Sigmoid colon (tissue), 4 donors: Measurements from ENCODE around the gene GCC2.

Source experiments
- CTCF ChIP-seq, 4 experiments: fragments of 450-650 bp in 3 of 4; fragments of 200-600 bp in 1 of 4; IDR thresholded peaks; one replicate each; pipeline ENCODE4 v1.5.1; 2016 to 2019; ENCODE audit warnings: antibody characterized with exemption in 4 of 4, mild to moderate bottlenecking in 3 of 4, moderate library complexity in 2 of 4
- EP300 ChIP-seq, 4 donors: sonication (generic); formaldehyde crosslinking; IDR thresholded peaks; one replicate each; pipeline ENCODE4 v1.6.1; 2017; ENCODE audit warnings: antibody characterized with exemption in 4 of 4
- POLR2A ChIP-seq, 2 donors: fragments of 450-650 bp; IDR thresholded peaks; one replicate each; pipeline ENCODE4 v1.6.1; 2016; ENCODE audit warnings: antibody characterized with exemption in 2 of 2, mild to moderate bottlenecking in 2 of 2, moderate library complexity in 2 of 2
- POLR2AphosphoS5 ChIP-seq, 4 donors: sonication (generic); formaldehyde crosslinking; IDR thresholded peaks; one replicate each; pipeline ENCODE4 v1.6.1; 2017; ENCODE audit warnings: antibody characterized with exemption in 4 of 4

DNA sequence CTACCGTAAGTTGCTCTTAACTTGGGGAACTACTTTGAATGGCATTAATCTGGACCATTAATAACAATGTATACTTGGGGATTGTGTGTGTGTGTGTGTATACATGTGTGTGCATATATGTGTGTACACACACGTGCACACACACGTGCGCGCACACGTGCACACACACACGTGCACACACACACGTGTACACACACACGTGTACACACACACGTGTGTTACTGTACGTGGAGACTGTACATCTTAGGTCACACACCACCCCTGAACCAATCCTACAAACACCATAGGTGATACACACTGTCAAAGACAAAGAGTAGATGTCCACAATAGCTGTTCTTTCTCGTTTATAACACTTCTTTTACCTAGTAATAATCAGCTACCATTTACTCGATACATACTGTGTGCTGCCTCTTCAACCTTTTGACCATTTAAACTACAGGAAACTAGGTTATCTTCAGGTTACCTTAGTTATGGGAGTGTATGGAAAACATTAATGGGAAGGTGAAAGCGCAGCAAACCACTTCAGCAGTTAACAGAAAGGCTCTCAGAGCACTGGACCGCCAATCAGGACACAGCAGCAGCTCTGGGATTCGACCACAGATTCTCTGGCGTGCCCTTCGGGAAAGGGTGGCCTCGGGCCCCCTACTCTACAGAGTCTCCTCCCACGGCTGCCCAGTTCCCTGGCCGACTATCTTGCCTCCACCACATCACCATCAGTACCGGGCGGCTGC is 894 bp upstream of the GCC2 start:
- no peak for TF ChIP-seq CTCF (IDR thresholded peaks at IDR 0.05)
- no peak for TF ChIP-seq POLR2AphosphoS5 (IDR thresholded peaks at IDR 0.05)
- no peak for TF ChIP-seq POLR2A (IDR thresholded peaks at IDR 0.05)
- TF ChIP-seq EP300 (IDR thresholded peaks at IDR 0.05): no peak
